GM18861 (cell line): ENCODE measurements around the gene PRR23E.

Source experiments
- ATAC-seq: cut with Tn5 transposase; IDR thresholded peaks from one replicate; pipeline ENCODE4 v1.9.1; 2021; ENCODE audit not compliant: unreplicated experiment

The PRR23E gene

GRCh38 chr3:127183931-127184869 is 8.7 kb upstream of the PRR23E start:
- ATAC-seq, result no peak

GRCh38 chr3:127184870-127185216 is 8.1 kb upstream of the PRR23E start:
- no peak for ATAC-seq

GRCh38 chr3:127185268-127185667 is 7.7 kb upstream of the PRR23E start:
- no peak for ATAC-seq

- ATAC-seq, result no peak
Observed at GRCh38 chr3:127185962-127186674, 6.8 kb upstream of the PRR23E start.

GRCh38 chr3:127187316-127187715 is 5.6 kb upstream of the PRR23E start:
- no peak for ATAC-seq

GRCh38 chr3:127193341-127193740 is 410 bp downstream of the PRR23E start:
- ATAC-seq, result no peak

- ATAC-seq, result no peak
Observed at GRCh38 chr3:127193775-127194174, 844 bp downstream of the PRR23E start.

- no peak for ATAC-seq
Observed at GRCh38 chr3:127194601-127195187, 1.8 kb downstream of the PRR23E start.

- no peak for ATAC-seq
Observed at GRCh38 chr3:127195417-127195816, 2.5 kb downstream of the PRR23E start.

GRCh38 chr3:127196002-127196401 is 3.1 kb downstream of the PRR23E start:
- no peak for ATAC-seq

GRCh38 chr3:127196466-127197299 is 3.8 kb downstream of the PRR23E start:
- ATAC-seq, result no peak

- no peak for ATAC-seq
Observed at GRCh38 chr3:127197300-127198189, 4.6 kb downstream of the PRR23E start.

GRCh38 chr3:127200086-127200691 is 7.3 kb downstream of the PRR23E start:
- ATAC-seq, result no peak

- no peak for ATAC-seq
Observed at GRCh38 chr3:127203024-127203423, 10.1 kb downstream of the PRR23E start.

- ATAC-seq, result no peak
Observed at GRCh38 chr3:127204841-127205582, 12.1 kb downstream of the PRR23E start.

- ATAC-seq, result no peak
Observed at GRCh38 chr3:127206154-127206553, 13.2 kb downstream of the PRR23E start.

GRCh38 chr3:127206611-127207516 is 13.9 kb downstream of the PRR23E start:
- no peak for ATAC-seq
